Kidney tubule cell (primary cell): ENCODE data around the gene TIMM21.
A peak's percentile ranks its signal among the peaks of the same experiment; 100 is the strongest.

ENCODE experiments used
- DNase-seq: peaks from one replicate; pipeline ENCODE4 v3.0.0-alpha.2; 2018; ENCODE audit warnings: low spot score

Gene TIMM21

DNA sequence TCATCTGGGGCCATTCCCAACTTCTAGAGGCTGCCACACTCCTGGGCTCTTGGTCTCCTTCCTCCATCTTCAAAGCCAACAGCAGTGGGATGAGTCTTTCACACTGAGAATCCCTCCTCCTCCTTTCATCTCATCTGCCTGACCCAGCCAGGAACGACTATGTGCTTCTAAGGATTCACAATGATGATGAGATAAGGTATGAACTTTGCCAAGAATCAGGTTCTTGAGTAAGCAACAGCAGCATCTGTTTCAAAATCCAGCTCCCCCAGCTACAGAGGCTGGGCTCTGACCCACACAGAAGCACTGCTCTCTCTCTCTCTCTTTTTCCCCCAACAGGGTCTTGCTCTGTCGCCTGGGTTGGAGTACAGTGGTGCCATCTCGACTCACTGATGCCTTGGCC, 46.4 kb downstream of the TIMM21 start:
- no peak for DNase-seq

DNA sequence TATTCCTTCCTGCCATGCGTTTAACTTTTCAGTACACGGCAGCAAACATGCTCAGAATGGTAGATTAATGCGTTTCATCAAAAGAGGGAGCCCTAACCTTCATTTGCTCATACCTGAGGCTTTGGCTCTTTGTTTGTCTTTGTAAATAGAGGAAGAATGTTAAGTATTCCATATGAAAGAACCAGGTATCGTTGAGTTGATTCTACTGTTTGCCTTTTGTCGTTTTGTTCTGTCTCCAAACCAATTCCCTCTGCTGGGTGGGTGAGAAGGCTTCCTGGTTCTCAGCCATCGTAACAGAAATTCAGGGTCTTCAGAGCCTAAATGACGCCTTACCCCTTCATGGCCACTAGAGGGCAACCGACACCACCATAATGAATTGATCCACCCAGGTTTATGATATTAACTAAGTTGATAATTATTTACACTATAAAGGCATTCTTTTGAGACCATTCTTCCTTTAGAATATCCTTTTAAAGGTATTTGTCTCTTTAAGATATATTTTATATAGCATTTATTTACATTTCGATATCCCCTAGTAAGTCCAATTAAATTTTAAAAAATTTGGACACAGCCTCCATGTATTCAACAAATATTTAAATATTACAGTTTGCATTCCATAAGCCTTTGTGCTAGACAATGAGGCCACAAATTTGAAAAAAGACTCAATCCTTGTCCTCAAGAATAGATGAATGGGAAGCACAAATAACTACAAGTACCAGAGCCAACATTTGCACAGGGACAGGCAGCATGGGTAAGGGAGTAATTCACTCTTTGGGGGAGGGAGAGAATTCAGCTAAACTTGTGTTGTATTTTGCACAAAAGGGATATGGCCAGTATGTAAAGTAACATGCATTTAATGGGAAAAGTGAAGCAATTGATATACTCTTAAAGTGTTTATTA, 48.1 kb downstream of the TIMM21 start:
- DNase-seq = peak; percentile 76

DNA sequence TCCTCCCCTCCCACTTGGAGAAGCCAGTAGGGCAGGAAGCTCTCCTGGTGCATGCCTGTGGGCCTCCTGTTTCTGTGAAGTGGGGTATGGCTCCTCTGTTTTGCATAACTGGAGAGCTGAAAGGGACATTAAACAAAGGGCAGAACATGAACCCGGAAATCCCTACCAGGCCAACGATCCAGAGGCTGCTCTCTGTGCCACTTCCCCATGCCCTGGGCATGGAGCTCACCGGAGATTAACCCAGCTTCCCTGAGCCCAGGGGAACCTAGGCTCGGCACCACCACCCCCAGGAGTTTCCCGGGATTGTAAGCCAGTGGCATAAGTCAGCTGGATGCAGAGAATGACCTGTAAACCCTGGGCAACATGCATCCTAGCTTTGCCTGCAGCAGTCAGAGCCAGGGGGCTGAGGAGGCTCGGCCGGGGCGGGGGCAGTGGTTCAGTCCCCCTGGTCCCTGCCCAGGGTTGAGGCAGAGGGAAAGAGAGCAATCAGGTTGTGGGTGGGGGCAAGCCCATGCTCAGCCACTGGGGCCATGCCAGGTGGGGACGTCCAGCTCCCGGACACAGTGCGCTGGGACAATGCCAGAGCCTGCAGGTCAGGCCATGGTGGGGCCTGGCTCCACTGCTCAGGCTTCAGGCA, 49.5 kb downstream of the TIMM21 start:
- no peak for DNase-seq

DNA sequence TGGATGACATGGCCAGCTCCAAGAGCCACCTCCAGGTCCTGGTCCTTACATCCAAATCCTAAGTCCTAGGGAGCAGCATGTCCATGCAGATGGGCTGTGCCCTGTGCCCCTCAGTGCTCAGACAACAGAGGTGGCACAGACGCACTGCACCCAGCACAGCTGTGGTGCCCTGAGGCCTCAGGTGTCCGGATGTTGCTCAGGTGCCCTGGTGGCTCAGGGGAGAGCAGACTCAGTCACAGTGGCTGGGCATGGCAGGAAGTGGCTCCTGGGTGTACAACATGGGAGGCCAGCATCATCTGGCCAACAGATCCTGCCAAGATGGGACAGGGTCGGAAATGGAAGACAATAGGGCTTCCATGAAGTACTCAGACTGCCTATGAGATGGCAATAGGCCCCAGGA, 50.1 kb downstream of the TIMM21 start:
- DNase-seq = no peak

DNA sequence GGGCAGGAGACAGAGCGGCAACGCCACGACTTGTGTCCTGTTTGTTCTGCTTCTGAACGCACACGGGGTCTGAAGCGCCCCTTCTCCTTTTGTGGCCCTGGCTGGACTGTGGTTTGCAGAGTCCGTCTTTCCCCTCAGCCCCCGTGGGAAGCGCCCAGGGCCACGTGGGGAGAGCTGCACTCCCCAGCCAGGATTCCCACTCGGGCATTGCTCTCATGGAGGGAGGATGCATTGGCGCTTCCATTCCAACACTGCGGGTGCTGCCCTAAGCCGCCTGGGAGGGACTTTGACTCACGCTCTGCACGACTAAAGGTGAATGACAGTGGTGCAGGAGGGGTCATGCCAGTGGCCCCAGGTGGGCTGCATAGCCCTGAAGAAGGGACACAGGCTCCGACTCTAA, 52.5 kb downstream of the TIMM21 start:
- DNase-seq = no peak

DNA sequence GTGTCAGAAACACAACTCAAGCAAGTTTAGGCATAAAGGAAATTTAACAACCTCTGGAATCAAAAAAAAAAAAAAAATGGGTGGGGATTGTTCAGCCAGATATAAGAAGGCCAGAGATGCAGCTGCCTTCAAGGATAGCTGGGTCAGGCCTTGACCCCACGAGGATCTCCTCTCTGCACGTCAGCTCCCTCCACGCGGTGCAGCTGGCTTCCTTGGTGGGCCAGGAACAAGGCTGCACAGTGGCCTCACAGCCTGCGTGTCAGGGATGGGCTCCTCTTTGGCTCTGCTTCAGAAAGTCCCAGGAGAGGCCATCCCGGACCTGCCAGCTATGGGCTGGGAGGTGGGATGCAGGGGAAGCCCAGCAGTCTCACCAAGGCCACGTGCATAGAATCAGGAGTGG, 55.5 kb downstream of the TIMM21 start:
- no peak for DNase-seq

DNA sequence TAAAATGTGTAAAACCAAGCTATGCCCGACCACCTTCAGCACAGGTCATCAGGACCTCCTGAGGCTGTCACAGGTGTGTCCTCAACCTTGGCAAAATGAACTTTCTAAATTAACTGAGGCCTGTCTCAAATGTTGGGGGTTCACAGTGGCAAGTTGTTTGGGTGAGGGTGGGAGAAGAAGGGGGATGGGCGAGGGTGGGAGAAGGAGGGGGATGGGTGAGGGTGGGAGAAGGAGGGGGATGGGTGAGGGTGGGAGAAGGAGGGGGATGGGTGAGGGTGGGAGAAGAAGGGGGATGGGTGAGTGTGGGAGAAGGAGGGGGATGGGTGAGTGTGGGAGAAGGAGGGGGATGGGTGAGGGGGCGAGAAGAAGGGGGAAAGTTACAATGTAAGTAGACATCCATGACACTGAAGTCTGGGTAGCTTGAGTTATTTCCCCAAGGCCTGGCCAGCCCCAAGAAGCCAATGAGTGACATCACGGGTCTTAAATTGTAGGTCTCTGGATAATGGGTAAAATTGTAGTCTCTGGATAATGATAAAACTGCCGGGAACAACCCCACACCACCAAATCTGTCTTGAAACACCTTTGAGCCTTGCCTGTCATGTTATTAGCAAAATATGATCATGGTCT, 56.3 kb downstream of the TIMM21 start:
- no peak for DNase-seq
